NT2/D1 (cell line): ENCODE data around the gene SELPLG.

Experiments used
- DNase-seq: peaks from one replicate; pipeline ENCODE4 v3.0.0-alpha.2; 2011; ENCODE audit warnings: low read depth, low spot score
- H3K27me3 ChIP-seq: 2 replicates; pipeline ENCODE4 v1.6.0; 2011; ENCODE audit warnings: mild to moderate bottlenecking; ENCODE audit not compliant: insufficient read length, insufficient read depth
- H3K36me3 ChIP-seq: 2 replicates; pipeline ENCODE4 v1.6.1; 2011; ENCODE audit warnings: mild to moderate bottlenecking, low read length, mixed read lengths; ENCODE audit not compliant: insufficient read depth, insufficient read length
- H3K4me1 ChIP-seq: 2 replicates; pipeline ENCODE4 v1.5.1; 2011; ENCODE audit not compliant: insufficient read depth, insufficient read length
- H3K4me3 ChIP-seq: 2 replicates; pipeline ENCODE4 v1.5.1; 2011; ENCODE audit warnings: low read depth; ENCODE audit not compliant: insufficient read length
- H3K9ac ChIP-seq: 2 replicates; pipeline ENCODE4 v1.6.0; 2011; ENCODE audit warnings: low read depth; ENCODE audit not compliant: insufficient read length
- H3K9me3 ChIP-seq: 2 replicates; pipeline ENCODE4 v1.5.1; 2011; ENCODE audit warnings: mild to moderate bottlenecking, low read length; ENCODE audit not compliant: insufficient read depth
- SUZ12 ChIP-seq: IDR thresholded peaks from 2 replicates; pipeline ENCODE4 v1.6.1; 2011; ENCODE audit not compliant: insufficient read length, insufficient read depth; ENCODE audit errors: extremely low read depth
- YY1 ChIP-seq: IDR thresholded peaks from 2 replicates; pipeline ENCODE4 v1.6.1; 2011; ENCODE audit not compliant: insufficient read length, insufficient read depth
- ZNF274 ChIP-seq: IDR thresholded peaks from 2 replicates; pipeline ENCODE4 v1.6.1; 2011; ENCODE audit warnings: mild to moderate bottlenecking, low read depth, low read length

The SELPLG gene

GRCh38 chr12:108646600-108647579, 13.2 kb upstream of the SELPLG start:
- Histone ChIP-seq H3K9me3 (no peaks in the 10 kb centered on the region), H3K36me3 (peaks cover 76% of the 10 kb centered on the region), H3K9ac (no peak overlapping the region), H3K4me1 (no peaks in the 10 kb centered on the region), H3K4me3 (no peak overlapping the region), H3K27me3 (no peaks in the 10 kb centered on the region)
- TF ChIP-seq SUZ12 (no peak), ZNF274 (no peak), YY1 (no peak)
- DNase-seq: no peak

- no peak for TF ChIP-seq ZNF274
- no peak for TF ChIP-seq YY1
- no peak for TF ChIP-seq SUZ12
- Histone ChIP-seq H3K27me3 (no peaks in the 10 kb centered on the region), H3K9ac (no peak overlapping the region), H3K4me3 (no peak overlapping the region), H3K4me1 (peaks cover 8% of the 10 kb centered on the region), H3K9me3 (no peaks in the 10 kb centered on the region), H3K36me3 (peaks cover 69% of the 10 kb centered on the region)
- DNase-seq: no peak
Observed at GRCh38 chr12:108645686-108646599, 12.2 kb upstream of the SELPLG start.

GRCh38 chr12:108644811-108645120, 11.1 kb upstream of the SELPLG start:
- Histone ChIP-seq H3K9me3 (no peaks in the 10 kb centered on the region), H3K36me3 (peaks cover 58% of the 10 kb centered on the region), H3K27me3 (no peaks in the 10 kb centered on the region), H3K4me3 (no peak overlapping the region), H3K9ac (no peak overlapping the region), H3K4me1 (peaks cover 8% of the 10 kb centered on the region)
- TF ChIP-seq SUZ12 (no peak), ZNF274 (no peak), YY1 (no peak)
- DNase-seq: no peak

GRCh38 chr12:108643941-108644810, 10.5 kb upstream of the SELPLG start:
- Histone ChIP-seq H3K9me3 (no peaks in the 10 kb centered on the region), H3K27me3 (no peaks in the 10 kb centered on the region), H3K36me3 (peaks cover 53% of the 10 kb centered on the region), H3K4me3 (no peak overlapping the region), H3K4me1 (peaks cover 8% of the 10 kb centered on the region), H3K9ac (no peak overlapping the region)
- DNase-seq: no peak
- no peak for TF ChIP-seq YY1
- no peak for TF ChIP-seq ZNF274
- no peak for TF ChIP-seq SUZ12

GRCh38 chr12:108642899-108643654, 9.4 kb upstream of the SELPLG start:
- H3K9ac ChIP-seq: no peak overlapping the region
- H3K4me1 ChIP-seq: peaks cover 13% of the 10 kb centered on the region
- H3K27me3 ChIP-seq: no peaks in the 10 kb centered on the region
- no peak for DNase-seq
- TF ChIP-seq SUZ12: no peak
- TF ChIP-seq YY1: no peak
- TF ChIP-seq ZNF274: no peak
- no peak overlapping the region for H3K4me3 ChIP-seq
- no peaks in the 10 kb centered on the region for H3K9me3 ChIP-seq
- peaks cover 42% of the 10 kb centered on the region for H3K36me3 ChIP-seq

GRCh38 chr12:108642269-108642870, 8.7 kb upstream of the SELPLG start:
- Histone ChIP-seq H3K4me1 (peaks cover 17% of the 10 kb centered on the region), H3K27me3 (no peaks in the 10 kb centered on the region), H3K4me3 (no peak overlapping the region), H3K9me3 (no peaks in the 10 kb centered on the region), H3K36me3 (peaks cover 35% of the 10 kb centered on the region), H3K9ac (no peak overlapping the region)
- no peak for DNase-seq
- TF ChIP-seq YY1: no peak
- no peak for TF ChIP-seq SUZ12
- no peak for TF ChIP-seq ZNF274
